ENCODE results near the gene KRTCAP2.

- no peak for TF ChIP-seq CTCF (IDR thresholded peaks at IDR 0.05)
- no peak for TF ChIP-seq POLR2A (IDR thresholded peaks at IDR 0.05)
These were observed 45.9 kb upstream of the KRTCAP2 start for GRCh38 chr1:155218854-155219591.
